Measurements from ENCODE around the gene LMX1B.

GRCh38 chr9:126723807-126724172 is 110.1 kb downstream of the LMX1B start:
- TF ChIP-seq, protein P1, sequence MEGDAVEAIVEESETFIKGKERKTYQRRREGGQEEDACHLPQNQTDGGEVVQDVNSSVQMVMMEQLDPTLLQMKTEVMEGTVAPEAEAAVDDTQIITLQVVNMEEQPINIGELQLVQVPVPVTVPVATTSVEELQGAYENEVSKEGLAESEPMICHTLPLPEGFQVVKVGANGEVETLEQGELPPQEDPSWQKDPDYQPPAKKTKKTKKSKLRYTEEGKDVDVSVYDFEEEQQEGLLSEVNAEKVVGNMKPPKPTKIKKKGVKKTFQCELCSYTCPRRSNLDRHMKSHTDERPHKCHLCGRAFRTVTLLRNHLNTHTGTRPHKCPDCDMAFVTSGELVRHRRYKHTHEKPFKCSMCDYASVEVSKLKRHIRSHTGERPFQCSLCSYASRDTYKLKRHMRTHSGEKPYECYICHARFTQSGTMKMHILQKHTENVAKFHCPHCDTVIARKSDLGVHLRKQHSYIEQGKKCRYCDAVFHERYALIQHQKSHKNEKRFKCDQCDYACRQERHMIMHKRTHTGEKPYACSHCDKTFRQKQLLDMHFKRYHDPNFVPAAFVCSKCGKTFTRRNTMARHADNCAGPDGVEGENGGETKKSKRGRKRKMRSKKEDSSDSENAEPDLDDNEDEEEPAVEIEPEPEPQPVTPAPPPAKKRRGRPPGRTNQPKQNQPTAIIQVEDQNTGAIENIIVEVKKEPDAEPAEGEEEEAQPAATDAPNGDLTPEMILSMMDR (IDR thresholded peaks at IDR 0.05) = no peak
- TF ChIP-seq POLR2A (IDR thresholded peaks at IDR 0.05) = no peak

Data from upper lobe of left lung (tissue), 4 donors.